GM18508 (cell line): ENCODE measurements around the gene LLGL2.

Experiments
- ATAC-seq: cut with Tn5 transposase; IDR thresholded peaks from one replicate; pipeline ENCODE4 v1.9.1; 2021; ENCODE audit warnings: moderate number of reproducible peaks; ENCODE audit not compliant: insufficient read depth, unreplicated experiment

Gene LLGL2

GRCh38 chr17:75521290-75521689 lies 4.2 kb upstream of the LLGL2 start:
- no peak for ATAC-seq

DNA sequence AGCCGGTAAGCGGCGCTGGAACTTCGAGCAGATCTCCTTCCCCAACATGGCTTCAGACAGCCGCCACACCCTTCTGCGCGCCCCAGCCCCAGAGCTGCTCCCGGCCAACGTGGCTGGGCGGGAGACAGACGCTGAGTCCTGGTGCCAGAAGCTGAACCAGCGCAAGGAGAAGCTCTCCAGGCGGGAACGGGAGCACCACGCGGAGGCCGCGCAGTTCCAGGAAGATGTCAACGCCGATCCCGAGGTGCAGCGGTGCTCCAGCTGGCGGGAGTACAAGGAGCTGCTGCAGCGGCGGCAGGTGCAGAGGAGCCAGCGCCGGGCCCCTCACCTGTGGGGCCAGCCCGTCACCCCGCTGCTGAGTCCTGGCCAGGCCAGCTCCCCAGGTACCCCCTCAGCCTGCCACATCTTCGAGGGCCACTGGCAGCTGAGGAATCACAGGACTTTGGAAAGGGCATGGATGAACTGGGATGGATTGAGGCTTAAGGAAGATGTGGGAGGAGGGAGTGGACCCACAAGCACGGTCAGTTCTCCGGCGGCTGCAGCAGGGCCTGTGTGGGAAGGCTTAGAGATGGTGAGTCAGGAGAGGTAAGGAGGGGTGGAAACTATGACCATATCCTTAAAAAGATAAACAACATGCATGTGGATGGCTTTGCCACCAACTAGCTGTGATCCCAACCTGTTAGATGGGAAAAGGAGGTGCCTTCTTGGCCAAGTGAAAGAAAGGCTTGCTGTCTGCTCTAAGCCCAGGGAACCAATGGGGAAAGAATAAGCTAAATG lies 3.4 kb upstream of the LLGL2 start:
- ATAC-seq = no peak

DNA sequence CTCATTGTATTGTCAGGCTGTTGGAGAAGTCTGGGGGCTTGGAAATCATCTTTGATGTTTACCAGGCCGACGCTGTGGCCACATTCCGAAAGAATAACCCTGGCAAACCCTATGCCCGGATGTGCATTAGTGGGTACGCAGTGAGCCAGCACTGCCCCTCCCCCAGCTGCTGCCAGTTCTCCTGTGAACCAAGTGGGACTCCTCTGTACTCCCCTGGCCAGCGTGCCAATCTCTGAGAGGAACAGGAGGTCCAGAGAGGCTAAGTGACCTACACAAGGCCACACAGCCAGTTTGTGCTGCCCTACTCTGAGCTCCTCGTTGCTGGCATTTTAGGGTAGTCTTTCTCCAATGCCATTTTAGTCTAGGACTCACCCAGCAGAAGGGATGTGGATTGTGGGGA lies 1.9 kb upstream of the LLGL2 start:
- ATAC-seq = no peak

DNA sequence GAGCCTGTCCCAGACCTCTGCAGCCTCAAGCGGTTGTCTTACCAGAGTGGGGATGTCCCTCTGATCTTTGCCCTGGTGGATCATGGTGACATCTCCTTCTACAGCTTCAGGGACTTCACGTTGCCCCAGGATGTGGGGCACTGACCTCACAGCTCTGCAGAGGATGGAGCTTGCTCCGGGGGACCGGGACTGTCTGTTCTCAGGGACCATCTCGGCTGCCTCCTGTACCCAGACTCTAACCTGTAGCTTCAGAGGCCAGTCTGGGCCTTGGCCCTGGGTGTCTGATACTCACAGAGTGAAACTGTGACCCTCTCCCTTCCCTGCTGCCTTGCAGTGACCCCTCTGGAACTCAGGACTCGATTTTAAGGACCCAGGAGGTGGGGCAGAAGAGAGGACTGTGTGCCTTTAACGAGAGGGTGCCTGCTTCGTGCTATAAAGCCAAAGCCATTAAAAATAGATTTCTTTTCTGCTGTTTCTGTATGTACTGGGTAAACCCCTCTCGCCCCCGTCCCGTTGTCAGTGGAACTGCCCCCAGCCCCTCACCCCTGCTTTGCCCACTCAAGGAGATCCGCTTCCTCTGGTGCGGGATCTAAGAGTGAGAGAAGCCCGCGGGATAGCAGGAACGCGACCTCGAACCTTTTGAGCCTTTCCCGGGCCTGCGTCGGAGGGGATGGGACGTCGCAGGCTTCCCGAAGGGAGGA lies 1.1 kb upstream of the LLGL2 start:
- no peak for ATAC-seq

- ATAC-seq = no peak
Observed at GRCh38 chr17:75525806-75526554, 483 bp downstream of the LLGL2 start.

GRCh38 chr17:75526555-75527270 lies 1.2 kb downstream of the LLGL2 start:
- ATAC-seq = no peak

DNA sequence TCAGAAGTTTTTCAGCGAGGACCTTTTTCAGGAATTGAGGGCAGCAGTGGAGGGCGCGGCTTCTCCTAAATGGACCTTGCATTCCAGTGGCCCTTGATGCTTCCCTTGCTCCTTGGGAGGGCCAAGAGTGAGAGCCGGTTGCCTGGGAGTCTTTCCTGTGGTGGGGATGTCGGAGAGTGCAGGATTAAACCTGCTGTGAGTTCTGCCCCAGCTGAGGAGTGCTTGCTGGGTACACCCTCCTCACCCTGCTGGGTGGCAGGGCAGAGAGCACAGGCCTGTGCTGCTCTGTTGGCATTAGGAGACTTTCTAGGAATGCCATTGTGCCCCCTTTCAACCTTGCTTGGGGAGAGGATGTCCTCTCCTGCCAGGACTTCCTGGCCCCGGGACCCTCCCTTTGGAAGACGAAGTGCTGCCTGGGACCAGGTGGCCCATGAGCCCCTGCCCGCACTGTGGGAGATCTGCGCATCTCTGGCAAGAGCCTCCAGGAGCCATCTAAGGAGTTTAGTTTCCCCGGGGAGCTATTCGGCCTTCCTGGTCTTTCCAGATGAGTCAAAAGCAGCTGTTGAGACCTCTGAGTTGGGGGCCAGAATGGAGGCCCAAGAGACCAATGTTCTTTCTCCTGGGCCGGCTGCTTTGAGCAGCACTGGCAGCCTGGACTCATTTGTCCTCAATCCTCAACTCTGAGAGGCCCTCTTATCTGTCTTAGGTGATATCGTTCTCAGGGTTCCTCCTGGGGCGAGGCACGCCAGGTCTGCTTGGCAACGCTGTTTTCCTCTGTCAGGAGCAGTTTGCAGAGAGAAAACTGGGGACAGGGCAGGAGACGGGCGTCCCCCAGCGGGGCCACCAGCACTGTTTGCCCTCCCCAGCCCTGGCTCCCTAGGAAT lies 5.6 kb downstream of the LLGL2 start:
- ATAC-seq = no peak

- no peak for ATAC-seq
Observed at GRCh38 chr17:75531721-75532072, 6.2 kb downstream of the LLGL2 start.

GRCh38 chr17:75535119-75535537 lies 9.6 kb downstream of the LLGL2 start:
- no peak for ATAC-seq

DNA sequence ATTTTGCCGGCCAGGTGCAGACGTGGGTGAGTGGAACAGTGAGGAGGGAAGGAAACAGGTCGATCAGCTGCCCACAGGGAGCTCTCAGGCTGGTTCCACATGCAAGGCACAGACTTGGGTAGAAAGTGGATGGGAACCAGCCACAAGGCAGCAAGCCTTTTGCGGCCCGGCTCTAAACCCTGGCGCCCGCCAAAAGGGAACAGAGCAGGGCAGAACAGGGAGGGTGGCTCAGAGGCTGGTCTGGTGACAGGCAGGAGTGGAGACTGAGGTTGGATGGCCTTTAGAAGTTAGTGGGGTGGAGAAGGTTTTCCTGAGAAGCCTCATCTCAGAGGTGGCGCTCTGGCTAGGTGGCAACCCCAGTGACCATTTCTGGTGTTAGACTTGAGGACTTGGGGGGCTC lies 10.4 kb downstream of the LLGL2 start:
- ATAC-seq = no peak

DNA sequence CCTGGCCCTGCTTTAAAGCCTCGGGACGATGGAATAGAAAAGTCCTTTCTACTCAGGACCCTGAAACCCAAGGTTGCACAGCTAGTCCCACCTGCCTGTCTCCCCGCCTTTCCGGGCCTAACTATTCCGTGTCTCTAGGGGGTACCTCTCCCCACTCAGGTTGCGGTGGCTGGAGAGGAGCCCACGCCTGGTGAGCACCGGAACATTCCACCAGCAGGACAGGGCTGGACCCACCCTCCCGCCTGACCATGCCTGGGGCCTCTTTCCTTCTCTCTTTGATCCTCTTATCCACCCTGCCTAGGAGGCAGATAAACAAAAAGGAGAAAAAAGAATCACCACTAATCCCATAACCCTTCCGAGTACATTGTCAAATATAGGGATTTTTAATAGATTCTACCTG lies 10.9 kb downstream of the LLGL2 start:
- no peak for ATAC-seq

DNA sequence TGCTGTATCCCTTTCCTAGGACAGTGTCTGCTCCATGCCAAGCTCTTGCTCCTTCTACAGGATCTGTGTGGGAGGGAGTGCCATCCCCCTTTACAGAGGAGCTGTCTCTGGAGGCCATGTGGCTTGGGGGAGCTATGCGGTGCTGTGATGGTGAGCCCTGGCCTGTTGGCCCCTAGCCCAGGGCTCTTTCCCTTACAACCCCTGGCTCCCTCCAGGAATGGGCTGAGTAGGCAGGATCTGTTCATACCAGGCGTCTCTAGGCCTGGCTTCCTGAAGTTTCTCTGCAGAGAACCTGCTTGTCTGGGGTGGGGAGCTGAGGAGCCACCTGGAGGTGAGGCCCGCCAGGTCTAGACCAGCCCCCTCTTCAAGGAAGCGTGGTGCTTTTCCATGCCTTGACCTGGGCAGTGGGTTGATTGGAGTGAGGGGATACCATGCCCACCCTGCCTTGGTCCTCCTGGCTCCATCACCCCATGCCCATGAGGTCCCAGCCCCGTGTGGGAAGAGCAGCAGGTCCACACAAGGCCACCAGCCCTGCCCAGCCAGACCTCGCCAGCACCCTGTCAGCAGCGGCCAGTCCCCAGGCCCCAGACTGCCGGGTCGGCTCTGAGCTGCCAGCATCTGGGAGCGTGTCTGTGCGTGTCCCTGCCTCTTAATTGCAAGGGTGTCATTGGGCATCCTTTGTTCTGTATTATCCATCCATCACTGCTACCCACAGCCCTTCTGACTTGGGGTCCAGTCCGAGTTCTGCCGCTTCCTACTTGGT lies 14.7 kb downstream of the LLGL2 start:
- ATAC-seq = no peak

DNA sequence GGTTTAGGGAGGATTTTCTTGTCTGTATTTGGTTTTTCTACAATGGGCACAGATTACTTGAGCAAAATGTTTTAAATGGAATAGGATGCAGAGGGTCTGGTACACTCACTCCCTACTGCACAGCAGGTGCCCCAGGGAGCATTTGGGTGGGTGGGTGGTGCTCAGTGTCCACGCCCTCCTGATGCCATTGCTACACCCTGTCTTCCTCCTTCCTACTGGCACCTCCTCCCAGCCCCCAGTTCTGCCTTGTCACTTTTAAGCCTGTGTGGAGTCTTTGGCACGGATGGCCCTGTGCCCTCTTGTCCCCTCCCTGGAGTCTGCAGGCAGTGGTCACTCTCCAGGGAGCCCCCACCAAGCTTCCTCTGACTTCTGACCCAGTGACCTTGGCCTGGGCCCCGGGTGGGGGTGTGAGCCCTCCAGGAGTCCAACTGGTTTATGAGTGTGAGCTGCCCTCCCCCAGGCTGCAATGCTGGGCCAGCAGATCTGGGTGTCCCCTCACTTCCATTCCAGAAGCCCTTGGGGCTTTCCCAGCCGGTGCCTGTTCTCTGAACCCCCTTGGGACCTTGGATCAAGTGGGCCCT lies 15.5 kb downstream of the LLGL2 start:
- ATAC-seq = no peak

DNA sequence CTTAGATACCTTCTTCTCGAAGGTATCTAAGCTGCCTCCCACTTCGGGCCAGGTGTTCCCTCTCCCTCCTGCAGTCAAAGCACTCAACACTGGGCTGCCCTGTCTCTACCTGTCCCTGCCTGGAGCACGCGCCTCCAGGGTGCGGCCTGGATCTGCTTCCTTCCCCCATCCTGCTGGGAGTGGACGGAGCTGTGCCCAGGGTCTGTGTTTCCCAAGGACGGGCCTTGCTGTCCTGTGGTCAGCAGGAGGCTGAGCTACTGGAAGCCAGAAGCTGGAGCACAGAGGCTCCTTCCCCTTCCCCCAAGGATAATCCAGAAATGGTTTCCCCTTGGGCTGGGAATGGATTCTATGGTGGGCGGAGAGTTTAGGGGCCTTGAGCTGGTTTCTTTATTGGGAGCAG lies 16.7 kb downstream of the LLGL2 start:
- ATAC-seq = no peak

- ATAC-seq = no peak
Observed at GRCh38 chr17:75542728-75543336, 17.3 kb downstream of the LLGL2 start.

DNA sequence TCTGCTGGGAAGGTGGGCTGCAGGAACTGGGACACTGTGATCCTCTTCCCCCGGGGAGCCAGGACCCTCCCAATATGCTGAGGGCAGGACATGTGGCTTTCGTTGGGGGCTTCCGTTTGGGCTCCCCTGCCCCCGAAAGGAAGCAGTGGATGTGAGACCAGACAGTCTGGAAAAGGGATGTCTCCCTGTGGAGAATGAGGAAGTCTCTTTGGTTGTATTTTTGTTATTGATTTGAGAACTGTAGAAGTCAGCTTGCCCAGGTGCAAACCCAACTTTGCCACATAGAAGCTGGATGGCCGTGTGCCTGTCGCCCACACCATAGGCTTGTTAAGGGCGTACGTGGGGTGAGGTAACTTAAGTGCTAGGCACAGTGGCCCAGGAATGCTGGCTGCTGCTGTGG lies 18.8 kb downstream of the LLGL2 start:
- ATAC-seq = no peak

DNA sequence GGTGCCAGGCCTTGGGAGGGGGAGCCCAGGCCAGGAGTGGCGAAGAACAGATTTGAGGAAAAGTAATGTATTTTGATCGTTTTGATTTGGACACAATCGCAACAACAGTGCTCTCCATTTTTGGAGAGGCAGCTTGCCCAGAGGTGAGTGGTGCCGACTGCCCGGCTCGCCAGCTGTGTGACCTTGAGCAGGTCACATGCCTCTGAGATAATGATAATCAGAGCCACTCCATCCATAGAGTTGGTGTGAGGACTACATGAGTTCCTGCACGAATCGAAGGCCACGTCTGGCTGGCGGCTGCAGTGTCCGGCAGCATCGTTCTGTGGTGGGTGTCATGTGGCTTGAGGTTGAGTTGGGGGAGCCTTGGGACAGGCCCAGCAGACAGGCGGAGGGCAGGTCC lies 20.7 kb downstream of the LLGL2 start:
- ATAC-seq = no peak

- ATAC-seq = no peak
Observed at GRCh38 chr17:75547091-75547490, 21.6 kb downstream of the LLGL2 start.
